HUES6 (cell line): ENCODE results near the gene SETD5.

Experiments used
- H3K27ac ChIP-seq: 2 replicates; pipeline ENCODE4 v1.7.0; 2013; ENCODE audit warnings: low read depth, mild to moderate bottlenecking, low read length, inconsistent platforms
- H3K27me3 ChIP-seq: 2 replicates; pipeline ENCODE4 v1.6.1; 2013; ENCODE audit warnings: low read length; ENCODE audit not compliant: control insufficient read depth, insufficient read depth
- H3K36me3 ChIP-seq: 2 replicates; pipeline ENCODE4 v1.6.1; 2013; ENCODE audit warnings: low read length; ENCODE audit not compliant: control insufficient read depth, insufficient read depth
- H3K4me1 ChIP-seq: 2 replicates; pipeline ENCODE4 v1.6.1; 2013; ENCODE audit warnings: low read length; ENCODE audit not compliant: control insufficient read depth, insufficient read depth
- H3K4me3 ChIP-seq: 2 replicates; pipeline ENCODE4 v1.5.1; 2013; ENCODE audit warnings: low read depth, low read length
- H3K9ac ChIP-seq: one replicate; pipeline ENCODE4 v1.6.1; 2013; ENCODE audit warnings: mild to moderate bottlenecking, low read length
- H3K9me3 ChIP-seq: 2 replicates; pipeline ENCODE4 v1.6.1; 2013; ENCODE audit warnings: low read depth, low read length; ENCODE audit not compliant: control insufficient read depth, insufficient read depth

The SETD5 gene

DNA sequence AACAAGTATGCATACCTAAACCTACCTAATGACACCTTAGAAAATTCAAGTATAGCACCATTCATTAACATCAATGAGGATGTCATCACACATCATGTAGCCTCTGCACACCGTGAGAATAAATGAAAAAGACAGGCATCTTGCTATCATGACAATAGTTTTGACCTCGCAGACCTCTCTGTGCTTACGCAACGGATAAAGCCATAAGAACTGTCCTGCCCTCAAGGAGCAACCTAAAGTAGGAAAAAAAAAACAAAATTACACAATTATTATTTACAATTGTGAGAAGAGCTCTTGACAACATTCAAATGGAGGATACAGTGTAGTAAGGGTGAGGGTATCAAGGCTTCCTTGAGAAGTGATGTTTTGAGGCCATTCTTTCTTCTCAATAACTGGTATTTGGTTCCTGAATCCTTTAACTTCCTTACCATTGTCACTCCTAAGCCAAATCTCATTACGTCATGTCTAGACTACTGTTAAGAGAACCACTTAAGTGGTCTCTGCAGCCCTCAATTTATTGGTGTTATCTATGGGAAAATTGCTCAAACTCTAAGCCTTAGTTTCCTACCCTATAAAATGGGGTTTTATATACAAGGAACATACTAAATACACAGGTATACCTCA lies 7.0 kb upstream of the SETD5 start:
- Histone ChIP-seq H3K4me3 (no peak overlapping the region), H3K27ac (no peak overlapping the region), H3K27me3 (no peaks in the 10 kb centered on the region), H3K9me3 (no peaks in the 10 kb centered on the region), H3K36me3 (peaks cover 99% of the 10 kb centered on the region), H3K9ac (no peak overlapping the region), H3K4me1 (peaks cover 9% of the 10 kb centered on the region)

DNA sequence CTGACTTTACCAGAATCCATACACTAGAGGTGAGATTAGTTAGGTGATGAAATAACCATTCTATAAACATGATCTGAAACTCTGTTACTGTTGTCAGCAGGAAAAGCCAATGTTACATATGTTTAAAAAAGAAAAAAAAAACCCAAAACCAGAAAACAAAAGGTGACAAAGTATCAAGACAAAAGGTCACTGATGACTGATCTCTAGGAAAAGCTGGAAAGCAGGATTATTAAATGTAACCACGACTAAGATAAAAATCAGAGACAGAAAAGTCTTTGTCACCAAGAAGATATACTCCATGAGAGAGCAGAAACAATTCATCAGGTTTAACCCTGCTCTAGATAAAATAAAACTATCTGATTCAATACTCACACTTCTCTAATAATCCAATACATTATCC lies 5.4 kb upstream of the SETD5 start:
- Histone ChIP-seq H3K9me3 (no peaks in the 10 kb centered on the region), H3K27me3 (no peaks in the 10 kb centered on the region), H3K4me3 (no peak overlapping the region), H3K9ac (no peak overlapping the region), H3K27ac (no peak overlapping the region), H3K4me1 (peaks cover 11% of the 10 kb centered on the region), H3K36me3 (peaks cover 86% of the 10 kb centered on the region)

- H3K27me3 ChIP-seq, result no peaks in the 10 kb centered on the region
- peaks cover 14% of the 10 kb centered on the region for H3K4me1 ChIP-seq
- peak overlapping the region; percentile 90 for H3K9ac ChIP-seq
- H3K4me3 ChIP-seq, result peak overlapping the region; percentile 86
- H3K27ac ChIP-seq, result peak overlapping the region; percentile 89
- no peaks in the 10 kb centered on the region for H3K9me3 ChIP-seq
- peaks cover 54% of the 10 kb centered on the region for H3K36me3 ChIP-seq
Measured at GRCh38 chr3:9395570-9396300, 1.7 kb upstream of the SETD5 start.

GRCh38 chr3:9396301-9396631 lies 1.1 kb upstream of the SETD5 start:
- peak overlapping the region; percentile 90 for H3K9ac ChIP-seq
- H3K4me3 ChIP-seq, result peak overlapping the region; percentile 86
- peak overlapping the region; percentile 89 for H3K27ac ChIP-seq
- H3K27me3 ChIP-seq, result no peaks in the 10 kb centered on the region
- no peaks in the 10 kb centered on the region for H3K9me3 ChIP-seq
- H3K36me3 ChIP-seq, result peaks cover 48% of the 10 kb centered on the region
- peaks cover 20% of the 10 kb centered on the region for H3K4me1 ChIP-seq

DNA sequence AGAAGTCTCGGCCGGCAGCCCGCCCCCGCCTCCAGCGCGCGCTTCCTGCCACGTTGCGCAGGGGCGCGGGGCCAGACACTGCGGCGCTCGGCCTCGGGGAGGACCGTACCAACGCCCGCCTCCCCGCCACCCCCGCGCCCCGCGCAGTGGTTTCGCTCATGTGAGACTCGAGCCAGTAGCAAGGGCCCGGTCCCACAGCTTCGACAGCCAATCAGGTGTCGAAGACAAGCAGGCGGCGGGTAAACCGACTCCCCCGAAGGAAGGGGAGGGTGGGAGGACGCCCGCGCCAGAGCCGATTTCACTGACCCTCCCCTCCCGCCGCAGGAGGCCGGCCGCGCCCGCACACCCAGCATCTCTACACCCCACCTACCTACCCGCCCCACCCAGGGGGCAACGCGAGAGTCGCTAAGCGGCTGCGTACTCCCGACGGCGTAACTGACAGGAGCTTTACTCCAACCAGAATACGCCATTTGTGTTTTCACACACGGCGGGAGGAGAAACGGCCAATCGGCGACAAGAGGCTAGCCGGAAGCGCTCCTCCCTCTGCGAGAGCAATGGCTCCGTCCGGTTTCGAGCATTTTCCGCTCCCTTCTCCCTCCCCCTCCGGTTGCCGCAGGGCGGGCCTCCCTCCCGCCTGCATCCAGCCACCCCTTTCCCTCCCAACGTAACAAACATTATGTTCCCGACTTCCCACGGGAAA lies 633 bp upstream of the SETD5 start:
- H3K27ac ChIP-seq, result peak overlapping the region; percentile 89
- H3K4me1 ChIP-seq, result peaks cover 25% of the 10 kb centered on the region
- H3K4me3 ChIP-seq, result peak overlapping the region; percentile 86
- peaks cover 43% of the 10 kb centered on the region for H3K36me3 ChIP-seq
- H3K9me3 ChIP-seq, result no peaks in the 10 kb centered on the region
- peak overlapping the region; percentile 90 for H3K9ac ChIP-seq
- H3K27me3 ChIP-seq, result no peaks in the 10 kb centered on the region

- Histone ChIP-seq H3K4me3 (peak overlapping the region; percentile 84), H3K9me3 (no peaks in the 10 kb centered on the region), H3K27me3 (no peaks in the 10 kb centered on the region), H3K36me3 (peaks cover 30% of the 10 kb centered on the region), H3K9ac (peak overlapping the region; percentile 100), H3K27ac (peak overlapping the region; percentile 93), H3K4me1 (peaks cover 36% of the 10 kb centered on the region)
Measured at GRCh38 chr3:9397906-9398699, 688 bp downstream of the SETD5 start.

DNA sequence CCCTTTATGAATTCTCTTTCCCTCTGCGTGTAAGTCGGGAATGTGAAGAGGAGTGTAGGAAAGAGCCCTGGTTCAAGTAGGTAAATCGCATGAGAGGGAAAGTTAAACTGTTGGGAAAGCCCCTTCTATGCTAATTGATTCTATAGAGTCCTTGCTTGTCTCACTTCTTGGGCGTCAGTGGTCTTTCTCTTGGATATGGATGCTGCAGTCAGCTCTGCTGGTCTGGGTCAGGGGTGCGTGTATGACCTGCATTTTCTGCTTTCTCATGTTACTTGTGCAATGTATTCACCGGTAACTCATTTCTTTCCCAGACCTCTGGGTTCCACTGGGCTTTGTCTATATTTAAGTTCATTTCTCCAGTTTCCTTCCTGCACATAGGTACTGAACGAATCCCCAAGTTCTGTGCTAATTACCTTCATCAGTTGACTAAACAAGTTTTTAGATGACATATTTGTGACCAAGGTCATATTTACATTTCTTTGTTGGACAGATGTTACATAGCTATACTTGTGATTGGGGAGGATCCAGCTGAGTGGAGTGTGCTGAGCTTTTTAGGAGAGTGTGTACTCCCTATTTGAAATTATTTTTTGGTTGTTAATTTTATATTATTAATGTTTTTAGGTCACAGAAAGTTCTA lies 1.4 kb downstream of the SETD5 start:
- Histone ChIP-seq H3K9ac (peak overlapping the region; percentile 100), H3K9me3 (no peaks in the 10 kb centered on the region), H3K4me3 (peak overlapping the region; percentile 84), H3K27ac (peak overlapping the region; percentile 93), H3K27me3 (no peaks in the 10 kb centered on the region), H3K36me3 (peaks cover 23% of the 10 kb centered on the region), H3K4me1 (peaks cover 43% of the 10 kb centered on the region)

GRCh38 chr3:9399337-9399703 lies 1.9 kb downstream of the SETD5 start:
- Histone ChIP-seq H3K27ac (peak overlapping the region; percentile 93; the same call in 1 of the 2 replicates), H3K27me3 (no peaks in the 10 kb centered on the region), H3K36me3 (peaks cover 18% of the 10 kb centered on the region), H3K9ac (peak overlapping the region; percentile 100), H3K4me3 (peak overlapping the region; percentile 84), H3K9me3 (no peaks in the 10 kb centered on the region), H3K4me1 (peaks cover 48% of the 10 kb centered on the region)

GRCh38 chr3:9399746-9400145 lies 2.3 kb downstream of the SETD5 start:
- Histone ChIP-seq H3K9ac (peak overlapping the region; percentile 100), H3K27me3 (no peaks in the 10 kb centered on the region), H3K4me1 (peaks cover 50% of the 10 kb centered on the region), H3K27ac (peak overlapping the region; percentile 93; the same call in 1 of the 2 replicates), H3K36me3 (peaks cover 14% of the 10 kb centered on the region), H3K4me3 (peak overlapping the region; percentile 84), H3K9me3 (no peaks in the 10 kb centered on the region)

- Histone ChIP-seq H3K4me1 (peaks cover 43% of the 10 kb centered on the region), H3K4me3 (peak overlapping the region; percentile 84)
Measured at GRCh38 chr3:9400616-9401015, 3.2 kb downstream of the SETD5 start.

More at GRCh38 chr3:9400616-9401015, 3.2 kb downstream of the SETD5 start:
- H3K9me3 ChIP-seq, result peaks cover under 1% of the 10 kb centered on the region; the same call in 1 of the 2 replicates
- H3K27me3 ChIP-seq, result no peaks in the 10 kb centered on the region
- H3K9ac ChIP-seq, result no peak overlapping the region
- peak overlapping the region; percentile 45 for H3K27ac ChIP-seq
- peaks cover 5% of the 10 kb centered on the region for H3K36me3 ChIP-seq
